GM12878 (cell line): ENCODE measurements around the gene SCAANT1. TPM values are rescaled to one million over a fixed set of nuclear protein-coding genes. Genes with fewer than 3 reads are reported as not detected.

Source experiments
- ATAC-seq: fragments of 200-7000 bp; cut with Tn5 transposase; 3 replicates; pipeline ENCODE4 v1.9.1; 2020; ENCODE audit warnings: mild to moderate bottlenecking, moderate library complexity
- BruUV-seq: library from RNA; stranded (reverse); fragments of 400-500 nt; replicated peaks from 2 replicates; lab custom pipeline; 2021; lab: Mats Ljungman, UMichigan
- CTCF ChIA-PET: fragments of 300-600 bp; sonication (Branson Sonifier 250); formaldehyde crosslinking; extraction: SDS; loops from one replicate; lab custom pipeline; 2021; ENCODE audit warnings: inconsistent platforms; lab: Yijun Ruan, JAX
- POLR2A ChIA-PET: fragments of 350-600 bp; formaldehyde crosslinking; extraction: SDS; loops from one replicate; lab custom pipeline; 2021; ENCODE audit warnings: inconsistent platforms; lab: Charles Lee
- RAD21 ChIA-PET: fragments of 300-600 bp; sonication (Branson Sonifier 250); formaldehyde crosslinking; loops from one replicate; lab custom pipeline; 2023; ENCODE audit warnings: antibody characterized with exemption; ENCODE audit not compliant: unreplicated experiment; lab: Charles Lee
- SMC1A ChIA-PET: fragments of 300-600 bp; sonication (Branson Sonifier 250); formaldehyde crosslinking; loops from one replicate; lab custom pipeline; 2023; ENCODE audit not compliant: unreplicated experiment, uncharacterized antibody; lab: Charles Lee
- DNase-seq: peaks from one replicate; pipeline ENCODE4 v3.0.0-alpha.2; 2011; ENCODE audit warnings: low read depth, low spot score
- FAIRE-seq: peaks from 3 replicates; lab custom pipeline; 2011; peaks lifted over from hg19 to GRCh38; lab: Jason Lieb, UNC
- H2AFZ ChIP-seq: 2 replicates; pipeline ENCODE4 v1.6.0; 2011; ENCODE audit warnings: low read depth, low read length, control low read depth; ENCODE audit not compliant: control insufficient read depth
- H3K27ac ChIP-seq: 2 replicates; pipeline ENCODE4 v1.5.1; 2011; ENCODE audit warnings: control low read depth; ENCODE audit not compliant: control insufficient read depth, insufficient read depth
- H3K27me3 ChIP-seq, 2 experiments: replicated peaks in 1 of 2; 2 replicates each; pipeline versions ENCODE4 v1.6.0 to v1.6.1; 2011; ENCODE audit warnings: low read length in 1 of 2; ENCODE audit not compliant: control insufficient read depth in 2 of 2, insufficient read depth in 2 of 2
- H3K36me3 ChIP-seq, 2 experiments: 2 replicates each; pipeline ENCODE4 v1.5.1; 2011; ENCODE audit warnings: low read length in 1 of 2; ENCODE audit not compliant: control insufficient read depth in 2 of 2, insufficient read depth in 2 of 2
- H3K4me1 ChIP-seq: 2 replicates; pipeline ENCODE4 v1.6.1; 2011; ENCODE audit warnings: mild to moderate bottlenecking, low read length, moderate library complexity, mixed read lengths; ENCODE audit not compliant: control insufficient read depth, insufficient read depth
- H3K4me2 ChIP-seq: 2 replicates; pipeline ENCODE4 v1.6.0; 2011; ENCODE audit warnings: control low read depth; ENCODE audit not compliant: control insufficient read depth, insufficient read depth
- H3K4me3 ChIP-seq: fragments of 200-600 bp; sonication (generic); 2 replicates; pipeline ENCODE4 v1.5.1; 2016
- H3K79me2 ChIP-seq: 2 replicates; pipeline ENCODE4 v1.6.0; 2011; ENCODE audit warnings: low read length; ENCODE audit not compliant: control insufficient read depth, insufficient read depth
- H3K9ac ChIP-seq: 2 replicates; pipeline ENCODE4 v1.8.0; 2011; ENCODE audit warnings: low read length, control low read depth, mixed read lengths; ENCODE audit not compliant: control insufficient read depth, insufficient read depth
- H3K9me3 ChIP-seq: replicated peaks from 3 replicates; pipeline ENCODE4 v1.5.1; 2011; ENCODE audit warnings: mild to moderate bottlenecking, low read length; ENCODE audit not compliant: control insufficient read depth, insufficient read depth
- H4K20me1 ChIP-seq: 2 replicates; pipeline ENCODE4 v1.6.0; 2011; ENCODE audit not compliant: control insufficient read depth, insufficient read depth
- BRCA1 ChIP-seq: IDR thresholded peaks from 2 replicates; pipeline ENCODE4 v1.6.1; 2011; ENCODE audit warnings: low read depth, low read length, improper control_type of control experiment
- CBX5 ChIP-seq: sonication (generic); IDR thresholded peaks from 2 replicates; pipeline ENCODE4 v1.6.1; 2016; ENCODE audit warnings: low read depth, moderate library complexity, mild to moderate bottlenecking, inconsistent platforms
- E4F1 ChIP-seq: fragments of 450-650 bp; IDR thresholded peaks from 2 replicates; pipeline ENCODE4 v1.6.1; 2018; ENCODE audit warnings: borderline replicate concordance, mild to moderate bottlenecking; ENCODE audit not compliant: partially characterized antibody
- EGR1 ChIP-seq, 2 experiments: IDR thresholded peaks; 1 replicate in 1 of 2; 2 replicates in 1 of 2; pipeline ENCODE4 v1.6.1; 2011 to 2012; ENCODE audit warnings: low read depth in 2 of 2, low read length in 2 of 2, borderline replicate concordance in 1 of 2, mild to moderate bottlenecking in 1 of 2, moderate library complexity in 1 of 2
- HCFC1 ChIP-seq: fragments of 150-350 bp; IDR thresholded peaks from 2 replicates; pipeline ENCODE4 v1.6.1; 2014; ENCODE audit warnings: low read length
- HSF1 ChIP-seq: fragments of 150-350 bp; IDR thresholded peaks from 2 replicates; pipeline ENCODE4 v1.6.1; 2014; ENCODE audit warnings: mild to moderate bottlenecking, low read depth, low read length
- MEF2A ChIP-seq: IDR thresholded peaks from 2 replicates; pipeline ENCODE4 v1.6.1; 2011; ENCODE audit warnings: low read depth, mild to moderate bottlenecking, low read length, moderate library complexity; ENCODE audit not compliant: insufficient read depth
- RELB ChIP-seq: fragments of 450-650 bp; IDR thresholded peaks from 2 replicates; pipeline ENCODE4 v1.6.1; 2017; ENCODE audit warnings: low read depth, mild to moderate bottlenecking, moderate library complexity
- STAT3 ChIP-seq: IDR thresholded peaks from 2 replicates; pipeline ENCODE4 v1.6.1; 2011; ENCODE audit warnings: low read depth, low read length, improper control_type of control experiment
- ZNF274 ChIP-seq: IDR thresholded peaks from one replicate; pipeline ENCODE4 v1.8.0; 2011; ENCODE audit not compliant: insufficient read length, insufficient read depth
- ZNF592 ChIP-seq: fragments of 450-650 bp; IDR thresholded peaks from 2 replicates; pipeline ENCODE4 v1.6.1; 2017; ENCODE audit warnings: mild to moderate bottlenecking, moderate library complexity
- WGBS: methylation state at CpG from one replicate; pipeline ENCODE4 v1.1.6; 2016; ENCODE audit warnings: low lambda C conversion rate; ENCODE audit not compliant: insufficient replicate concordance, insufficient coverage; ENCODE audit errors: missing lambda C conversion rate; 5-methylcytosine and 5-hydroxymethylcytosine counted together
- in situ Hi-C: fragments of 300-500 bp; cut with MboI; formaldehyde crosslinking; loops from 9 replicates; pipeline ENCODE4 v1.14.3; 2018; ENCODE audit warnings: mixed read lengths
- intact Hi-C: fragments of 100-400 bp; cut with micrococcal nuclease; formaldehyde crosslinking; loops from one replicate; pipeline ENCODE4 v1.14.2; 2022; ENCODE audit not compliant: unreplicated experiment
- polyA plus RNA-seq, 11 experiments: library from polyadenylated mRNA; depleted of rRNA in 4 of 11; unstranded in 6 of 11; stranded (reverse) in 5 of 11; fragments of >200 nt; fragmentation: Nextera tagmentation in 4 of 11; fragmentation: Illumina TruSeq in 1 of 11; extraction: Ambion mirVana in 4 of 11; extraction: Trizol in 1 of 11; gene quantifications; 1 replicate in 1 of 11; 2 replicates in 10 of 11; pipeline versions ENCODE4 v1.2.1 to v1.2.3, GENCODE V29; 2011 to 2016; ENCODE audit warnings: inconsistent platforms in 2 of 11, missing spikeins in 2 of 11, low read depth in 1 of 11
- total RNA-seq, 4 experiments: library from RNA; depleted of rRNA in 3 of 4; stranded (reverse); fragments of >200 nt in 3 of 4; fragmentation: Illumina TruSeq in 1 of 4; extraction: Trizol in 1 of 4; gene quantifications; 2 replicates each; pipeline versions ENCODE4 v1.2.1 to v1.2.3, GENCODE V29; 2013 to 2021
- TF ChIP-seq, protein P1 (sequence below): fragments of 450-650 bp; IDR thresholded peaks from 2 replicates; pipeline ENCODE4 v1.6.1; 2017; ENCODE audit warnings: mild to moderate bottlenecking

The SCAANT1 gene
- total and polyA plus RNA-seq, 10 of the 15 experiments (the other 5 are each of a cell fraction or from before 2014, with no cell fraction given): 0.60 to 1.7 (median 0.95) TPM; not detected in 6

DNA sequence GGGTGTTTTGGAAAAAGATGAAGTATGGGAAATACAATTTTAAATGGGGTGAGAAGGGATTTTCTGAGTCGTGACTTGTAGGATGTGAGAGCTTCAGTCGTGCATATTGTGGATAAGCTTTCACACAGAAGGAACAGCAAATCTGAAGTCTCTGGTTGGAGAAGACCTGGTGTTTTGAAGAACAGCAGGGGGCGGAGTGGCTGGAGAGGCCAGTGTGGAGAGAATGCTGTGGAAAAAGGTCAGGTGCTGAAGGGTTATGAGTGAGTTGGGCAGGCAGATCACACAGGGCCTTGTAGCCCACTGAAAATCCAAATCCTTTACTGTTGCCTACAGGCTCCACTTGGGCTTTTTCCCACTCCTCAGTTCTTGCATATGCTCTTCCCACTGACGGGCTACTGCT is 14.1 kb upstream of the SCAANT1 start:
- SMC1A ChIA-PET: no interaction called here
- in situ Hi-C loops: no loop called here
- H4K20me1 ChIP-seq: no peaks in the 10 kb centered on the region
- H3K79me2 ChIP-seq: peaks cover 13% of the 10 kb centered on the region
- H3K4me1 ChIP-seq: peaks cover 32% of the 10 kb centered on the region
- H3K4me2 ChIP-seq: no peak overlapping the region
- no peaks in the 10 kb centered on the region for H3K9me3 ChIP-seq
- no peak for FAIRE-seq
- RAD21 ChIA-PET: no interaction called here
- no peak for DNase-seq
- no TSS peak for BruUV-seq
- H3K9ac ChIP-seq: no peak overlapping the region
- POLR2A ChIA-PET: no interaction called here
- no peak for ATAC-seq
- intact Hi-C loops: no loop called here
- no peaks in the 10 kb centered on the region for H3K27me3 ChIP-seq
- peaks cover 0 to 10% of the 10 kb centered on the region in 2 experiments; a peak in 3 of 4 replicates for H3K36me3 ChIP-seq
- H3K27ac ChIP-seq: no peak overlapping the region
- no peak overlapping the region for H3K4me3 ChIP-seq
- CTCF ChIA-PET: interaction anchor here (1.0 kb wide), 1 partner anchor 67 kb away, joined by 3 read pairs; no protein-coding TSS in a partner anchor
- WGBS: 37% methylated on average over 4 of the region's 4 CpGs
- no peak overlapping the region for H2AFZ ChIP-seq
- TF ChIP-seq HCFC1 (no peak), HSF1 (no peak), CBX5 (no peak), ZNF274 (no peak), ZNF592 (no peak), RELB (no peak), STAT3 (no peak), E4F1 (no peak), MEF2A (no peak), BRCA1 (no peak), EGR1 (IDR thresholded peaks at IDR 0.05; ENCODE audit: borderline replicate concordance in 1 of 2, low read depth in 2 of 2, low read length in 2 of 2) (no peak)
- TF ChIP-seq, protein P1, sequence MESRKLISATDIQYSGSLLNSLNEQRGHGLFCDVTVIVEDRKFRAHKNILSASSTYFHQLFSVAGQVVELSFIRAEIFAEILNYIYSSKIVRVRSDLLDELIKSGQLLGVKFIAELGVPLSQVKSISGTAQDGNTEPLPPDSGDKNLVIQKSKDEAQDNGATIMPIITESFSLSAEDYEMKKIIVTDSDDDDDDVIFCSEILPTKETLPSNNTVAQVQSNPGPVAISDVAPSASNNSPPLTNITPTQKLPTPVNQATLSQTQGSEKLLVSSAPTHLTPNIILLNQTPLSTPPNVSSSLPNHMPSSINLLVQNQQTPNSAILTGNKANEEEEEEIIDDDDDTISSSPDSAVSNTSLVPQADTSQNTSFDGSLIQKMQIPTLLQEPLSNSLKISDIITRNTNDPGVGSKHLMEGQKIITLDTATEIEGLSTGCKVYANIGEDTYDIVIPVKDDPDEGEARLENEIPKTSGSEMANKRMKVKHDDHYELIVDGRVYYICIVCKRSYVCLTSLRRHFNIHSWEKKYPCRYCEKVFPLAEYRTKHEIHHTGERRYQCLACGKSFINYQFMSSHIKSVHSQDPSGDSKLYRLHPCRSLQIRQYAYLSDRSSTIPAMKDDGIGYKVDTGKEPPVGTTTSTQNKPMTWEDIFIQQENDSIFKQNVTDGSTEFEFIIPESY: no peak
